Lower leg skin (tissue), 3 donors: ENCODE data around the gene FOXP1.

ENCODE experiments used
- CTCF ChIP-seq, 3 donors: fragments of 450-650 bp; IDR thresholded peaks; one replicate each; pipeline ENCODE4 v1.5.1; 2016; ENCODE audit warnings: antibody characterized with exemption in 3 of 3, mild to moderate bottlenecking in 3 of 3, moderate library complexity in 2 of 3
- POLR2A ChIP-seq, 2 donors: fragments of 450-650 bp; IDR thresholded peaks; one replicate each; pipeline ENCODE4 v1.6.1; 2016 to 2017; ENCODE audit warnings: antibody characterized with exemption in 2 of 2, mild to moderate bottlenecking in 1 of 2, moderate library complexity in 1 of 2

DNA sequence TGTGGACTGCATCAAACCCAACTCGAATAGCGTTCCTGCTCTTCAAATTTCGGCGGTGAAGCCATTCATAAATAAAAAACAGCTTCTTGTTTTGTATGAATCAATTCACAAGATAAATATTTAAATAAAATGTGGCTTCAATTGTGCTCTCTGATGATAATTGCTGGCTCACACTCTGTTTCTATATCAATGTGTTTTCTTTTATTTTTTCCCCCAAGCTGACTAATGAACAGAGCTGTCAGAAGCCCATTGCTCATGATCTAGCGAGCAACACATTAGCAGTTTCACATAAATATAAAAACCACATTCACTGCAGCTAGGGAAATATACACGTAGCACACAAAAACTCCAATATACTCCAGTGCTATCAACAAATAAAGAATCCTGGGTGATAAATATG lies 45.0 kb upstream of the FOXP1 start:
- TF ChIP-seq CTCF (IDR thresholded peaks at IDR 0.05) (no peak), POLR2A (IDR thresholded peaks at IDR 0.05) (no peak)
